Measurements from ENCODE around the gene ZCCHC4. TPM values are rescaled to one million over a fixed set of nuclear protein-coding genes. Genes with fewer than 3 reads are reported as not detected.
A peak's percentile ranks its signal among the peaks of the same experiment; 100 is the strongest.

The ZCCHC4 gene
- total and polyA plus RNA-seq, 2 of the 8 experiments (the other 6 are each of a cell fraction or from before 2014, with no cell fraction given): 9.8 to 12.5 TPM

DNA sequence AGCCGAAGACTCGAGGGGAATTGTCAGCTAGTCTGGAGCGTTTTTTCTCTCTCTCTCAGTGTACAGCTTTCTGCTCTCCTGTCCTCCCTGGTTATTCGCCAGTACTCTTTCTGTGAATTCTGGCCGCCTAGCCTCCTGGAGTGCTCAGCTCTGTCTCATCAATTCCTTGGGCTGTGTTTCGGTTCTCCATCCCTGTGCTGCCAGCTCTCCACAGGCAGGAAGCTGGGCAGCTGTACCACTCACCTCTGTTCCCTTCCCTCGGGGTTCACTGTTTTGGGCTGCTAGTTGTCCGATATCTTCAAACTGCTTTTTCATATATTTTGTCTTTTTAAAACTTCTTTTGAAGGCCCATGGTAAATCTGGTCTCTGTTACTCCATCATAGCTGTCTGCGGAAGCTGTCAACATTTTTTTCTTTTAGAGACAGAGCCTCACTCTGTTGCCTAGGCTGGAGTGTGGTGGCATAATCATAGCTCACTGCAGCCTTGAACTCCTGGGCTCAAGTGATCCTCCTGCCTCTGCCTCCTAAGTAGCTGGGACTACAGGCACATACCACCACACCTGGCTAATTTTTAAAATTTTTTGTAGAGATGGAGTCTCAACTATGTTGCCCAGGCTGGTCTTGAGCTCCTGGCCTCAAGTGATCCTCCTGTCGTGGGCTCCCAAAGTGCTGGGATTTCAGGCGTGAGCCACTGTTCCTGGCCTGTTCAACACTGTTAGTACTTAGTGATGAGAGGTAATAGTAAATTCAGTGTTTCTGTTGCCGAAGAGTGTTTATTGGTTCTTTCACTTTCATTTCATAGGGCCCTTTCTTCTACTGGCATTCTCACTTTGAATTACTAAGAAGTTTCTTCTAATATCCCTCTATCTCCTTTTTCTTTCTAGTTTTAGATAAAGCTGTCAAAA, 18.6 kb downstream of the ZCCHC4 start:
- Histone ChIP-seq H3K9me3 (ENCODE audit: insufficient read depth in 2 of 2, low read depth in 1 of 2, low read length in 1 of 2) (no peaks in the 10 kb centered on the region), H3K27ac (ENCODE audit: low read depth, low read length) (no peak overlapping the region), H2BK15ac (ENCODE audit: low read length) (no peak overlapping the region), H3K79me1 (ENCODE audit: low read depth, low read length) (0 out of 2 replicates have a peak, but pooled peaks cover 5% of the 10 kb centered on the region), H3K4me3 (ENCODE audit: extremely low read depth in 1 of 4, insufficient read depth in 2 of 4, low read depth in 3 of 4, low read length in 4 of 4) (no peak overlapping the region), H2BK20ac (ENCODE audit: low read length) (no peak overlapping the region), H2AFZ (ENCODE audit: low read length) (no peak overlapping the region), H3K36me3 (ENCODE audit: control insufficient read depth in 2 of 4, insufficient read depth in 4 of 4, low read length in 3 of 4) (peaks cover 0 to 3% (median 0%) of the 10 kb centered on the region in 4 experiments; a peak in 1 of 8 replicates), H3K23ac (ENCODE audit: insufficient read length) (no peak overlapping the region), H3K4ac (replicated peaks; ENCODE audit: insufficient read length, low read depth, low read length) (no peak overlapping the region), H3K18ac (ENCODE audit: extremely low read depth, low read length) (no peak overlapping the region), H3K27me3 (replicated peaks in 1 of 4; ENCODE audit: control insufficient read depth in 3 of 4, extremely low read depth in 1 of 4, insufficient read depth in 3 of 4, low read length in 3 of 4) (no peaks in the 10 kb centered on the region), H2BK12ac (ENCODE audit: low read depth, low read length) (no peak overlapping the region), H3K4me1 (replicated peaks in 1 of 4; ENCODE audit: control insufficient read depth in 3 of 4, insufficient read depth in 4 of 4, low read length in 3 of 4) (no peaks in the 10 kb centered on the region), H3K23me2 (ENCODE audit: low read depth, low read length) (no peaks in the 10 kb centered on the region), H3K9ac (replicated peaks in 1 of 4; ENCODE audit: extremely low read depth in 1 of 4, low read depth in 3 of 4, low read length in 3 of 4) (no peak overlapping the region), H4K20me1 (replicated peaks in 1 of 2; ENCODE audit: control insufficient read depth in 1 of 2, insufficient read depth in 2 of 2, low read length in 2 of 2) (no peaks in the 10 kb centered on the region), H2BK5ac (ENCODE audit: low read depth, low read length) (no peak overlapping the region), H4K91ac (replicated peaks; ENCODE audit: insufficient read length, low read length) (no peak overlapping the region), H3K79me2 (ENCODE audit: control insufficient read depth in 1 of 2, insufficient read depth in 2 of 2, low read length in 2 of 2) (no peaks in the 10 kb centered on the region), H3K56ac (replicated peaks; ENCODE audit: insufficient read length, low read depth, low read length) (no peak overlapping the region), H3K4me2 (ENCODE audit: insufficient read depth in 1 of 2, low read depth in 2 of 2, low read length in 2 of 2) (no peak overlapping the region), H4K5ac (ENCODE audit: insufficient read length, low read depth, low read length) (no peak overlapping the region), H2AK5ac (ENCODE audit: low read depth, low read length) (no peak overlapping the region), H3K14ac (ENCODE audit: insufficient read length) (no peak overlapping the region), H2BK120ac (replicated peaks; ENCODE audit: low read depth, low read length) (no peak overlapping the region), H4K8ac (ENCODE audit: extremely low read depth, insufficient read depth, low read length) (peak overlapping the region; percentile 51; the same call in 1 of the 2 replicates)
- FAIRE-seq: no peak
- WGBS, 2 experiments (ENCODE audit: extremely low coverage in 1 of 2, insufficient coverage in 1 of 2, insufficient read length in 1 of 2, insufficient replicate concordance in 2 of 2, low coverage in 1 of 2, low lambda C conversion rate in 2 of 2, missing lambda C conversion rate in 1 of 2): 92% methylated on average over 12 of the region's 12 CpGs; no CpG with 5 or more reads in 1 of the 2 experiments
- ChIA-PET POLR2A (ENCODE audit: partially characterized antibody) (interaction anchor here (0.7 to 1.5 kb wide), 2 partner anchors 18 to 119 kb away, joined by 3 to 5 read pairs; partner anchors contain the start of gene ZCCHC4), CTCF (ENCODE audit: partially characterized antibody) (interaction anchor here (0.6 to 3.5 kb wide), 8 partner anchors 10 to 644 kb away, joined by 3 to 20 read pairs (median 3); partner anchors contain the start of gene ZCCHC4)
- no peak for DNase-seq (ENCODE audit: low read depth in 1 of 2, low spot score in 2 of 2)
- TF ChIP-seq TAF7 (optimal IDR thresholded peaks at IDR 0.05; ENCODE audit: borderline replicate concordance, low read depth, low read length): no peak
- TF ChIP-seq CBX8 (IDR thresholded peaks at IDR 0.05; ENCODE audit: borderline replicate concordance, low read depth, low read length): no peak
- no peak for TF ChIP-seq GTF2F1 (IDR thresholded peaks at IDR 0.05; ENCODE audit: borderline replicate concordance, low read depth, low read length)
- no peak for TF ChIP-seq CBX5 (IDR thresholded peaks at IDR 0.05; ENCODE audit: low read depth, low read length)
- no peak for TF ChIP-seq EP300 (IDR thresholded peaks at IDR 0.05; ENCODE audit: borderline replicate concordance in 1 of 2, low read depth in 2 of 2, low read length in 2 of 2)
- TF ChIP-seq MAFK (IDR thresholded peaks at IDR 0.05; ENCODE audit: low read depth, low read length): no peak
- TF ChIP-seq SRF (IDR thresholded peaks at IDR 0.05; ENCODE audit: low read depth, low read length): no peak
- no peak for TF ChIP-seq ZNF274 (IDR thresholded peaks at IDR 0.05; ENCODE audit: borderline replicate concordance, extremely low read depth, low read length)
- TF ChIP-seq, protein P1, sequence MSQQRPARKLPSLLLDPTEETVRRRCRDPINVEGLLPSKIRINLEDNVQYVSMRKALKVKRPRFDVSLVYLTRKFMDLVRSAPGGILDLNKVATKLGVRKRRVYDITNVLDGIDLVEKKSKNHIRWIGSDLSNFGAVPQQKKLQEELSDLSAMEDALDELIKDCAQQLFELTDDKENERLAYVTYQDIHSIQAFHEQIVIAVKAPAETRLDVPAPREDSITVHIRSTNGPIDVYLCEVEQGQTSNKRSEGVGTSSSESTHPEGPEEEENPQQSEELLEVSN (IDR thresholded peaks at IDR 0.05): no peak
- no peak for TF ChIP-seq HDAC2 (IDR thresholded peaks at IDR 0.05; ENCODE audit: borderline replicate concordance in 1 of 2, low read depth in 2 of 2, low read length in 2 of 2)
